Endodermal cell (in vitro differentiated cells): ENCODE measurements around the gene TARP.

Experiments
- DNase-seq: peaks from one replicate; pipeline ENCODE4 v3.0.0-alpha.2; 2017
- H3K27ac ChIP-seq: 2 replicates; pipeline ENCODE4 v1.5.1; 2013; ENCODE audit warnings: mild to moderate bottlenecking, low read depth, low read length, moderate library complexity
- H3K27me3 ChIP-seq: 2 replicates; pipeline ENCODE4 v1.6.1; 2013; ENCODE audit warnings: mild to moderate bottlenecking, low read length, moderate library complexity; ENCODE audit not compliant: insufficient read depth, control insufficient read depth, poor library complexity, severe bottlenecking
- H3K36me3 ChIP-seq: 2 replicates; pipeline ENCODE4 v1.7.0; 2013; ENCODE audit warnings: mild to moderate bottlenecking, low read length, moderate library complexity; ENCODE audit not compliant: control insufficient read depth, insufficient read depth
- H3K4me1 ChIP-seq: one replicate; pipeline ENCODE4 v1.7.0; 2013; ENCODE audit warnings: low read length; ENCODE audit not compliant: control insufficient read depth, insufficient read depth
- H3K4me3 ChIP-seq: 2 replicates; pipeline ENCODE4 v1.5.1; 2013; ENCODE audit warnings: mild to moderate bottlenecking, low read length, moderate library complexity
- H3K9ac ChIP-seq: 2 replicates; pipeline ENCODE4 v1.6.1; 2013; ENCODE audit warnings: mild to moderate bottlenecking, low read length, moderate library complexity; ENCODE audit not compliant: poor library complexity, severe bottlenecking; ENCODE audit errors: extremely low read depth
- H3K9me3 ChIP-seq: 2 replicates; pipeline ENCODE4 v1.6.1; 2013; ENCODE audit warnings: mild to moderate bottlenecking, low read length, moderate library complexity; ENCODE audit not compliant: control insufficient read depth
- H3K27ac Mint-ChIP-seq: 2 replicates; pipeline ENCODE4 v1.8.0; 2020; ENCODE audit warnings: mixed read lengths
- H3K27me3 Mint-ChIP-seq: 2 replicates; pipeline ENCODE4 v1.8.0; 2021; ENCODE audit warnings: mild to moderate bottlenecking, mixed read lengths; ENCODE audit not compliant: insufficient read depth
- H3K36me3 Mint-ChIP-seq: 2 replicates; pipeline ENCODE4 v1.8.0; 2020; ENCODE audit warnings: low read depth, mixed read lengths
- H3K4me1 Mint-ChIP-seq: 2 replicates; pipeline ENCODE4 v1.8.0; 2020; ENCODE audit warnings: mixed read lengths
- H3K4me3 Mint-ChIP-seq: 2 replicates; pipeline ENCODE4 v1.8.0; 2020; ENCODE audit warnings: mild to moderate bottlenecking, moderate library complexity, mixed read lengths
- H3K9me3 Mint-ChIP-seq: 2 replicates; pipeline ENCODE4 v1.8.0; 2020; ENCODE audit warnings: mild to moderate bottlenecking, mixed read lengths
- WGBS, 2 experiments: methylation state at CpG; one replicate each; pipeline versions ENCODE4 v1.1.5 to v1.1.7; 2013; ENCODE audit warnings: missing lambda C conversion rate in 2 of 2, mixed read lengths in 1 of 2; ENCODE audit not compliant: insufficient coverage in 1 of 2, insufficient read length in 1 of 2; 5-methylcytosine and 5-hydroxymethylcytosine counted together
- TF ChIP-seq, protein P1 (sequence below): fragments of 200-600 bp; sonication (generic); conservative IDR thresholded peaks from 2 replicates; pipeline ENCODE4 v1.5.0; 2021; ENCODE audit warnings: antibody characterized with exemption, mild to moderate bottlenecking

TARP gene

DNA sequence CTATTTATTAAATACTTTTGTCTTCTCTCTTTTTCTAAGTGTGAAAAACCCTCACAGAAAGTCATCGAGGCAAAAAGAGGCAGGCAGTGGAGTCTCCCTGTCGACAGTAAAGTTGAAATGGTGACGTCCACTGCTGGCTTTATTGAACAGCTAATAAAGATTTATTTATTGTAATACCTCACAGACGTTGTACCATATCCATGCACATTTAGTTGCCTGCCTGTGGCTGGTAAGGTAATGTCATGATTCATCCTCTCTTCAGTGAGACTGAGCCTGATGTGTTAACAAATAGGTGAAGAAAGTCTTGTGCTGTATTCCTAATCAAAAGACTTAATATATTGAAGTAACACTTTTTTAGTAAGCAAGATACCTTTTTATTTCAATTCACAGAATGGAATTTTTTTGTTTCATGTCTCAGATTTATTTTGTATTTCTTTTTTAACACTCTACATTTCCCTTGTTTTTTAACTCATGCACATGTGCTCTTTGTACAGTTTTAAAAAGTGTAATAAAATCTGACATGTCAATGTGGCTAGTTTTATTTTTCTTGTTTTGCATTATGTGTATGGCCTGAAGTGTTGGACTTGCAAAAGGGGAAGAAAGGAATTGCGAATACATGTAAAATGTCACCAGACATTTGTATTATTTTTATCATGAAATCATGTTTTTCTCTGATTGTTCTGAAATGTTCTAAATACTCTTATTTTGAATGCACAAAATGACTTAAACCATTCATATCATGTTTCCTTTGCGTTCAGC lies 43.4 kb downstream of the TARP start:
- WGBS, 2 experiments, result 80 to 100% methylated on average over 1 to 6 of the region's 6 CpGs
- H3K9me3 Mint-ChIP-seq, result no peaks in the 10 kb centered on the region
- TF ChIP-seq, protein P1, sequence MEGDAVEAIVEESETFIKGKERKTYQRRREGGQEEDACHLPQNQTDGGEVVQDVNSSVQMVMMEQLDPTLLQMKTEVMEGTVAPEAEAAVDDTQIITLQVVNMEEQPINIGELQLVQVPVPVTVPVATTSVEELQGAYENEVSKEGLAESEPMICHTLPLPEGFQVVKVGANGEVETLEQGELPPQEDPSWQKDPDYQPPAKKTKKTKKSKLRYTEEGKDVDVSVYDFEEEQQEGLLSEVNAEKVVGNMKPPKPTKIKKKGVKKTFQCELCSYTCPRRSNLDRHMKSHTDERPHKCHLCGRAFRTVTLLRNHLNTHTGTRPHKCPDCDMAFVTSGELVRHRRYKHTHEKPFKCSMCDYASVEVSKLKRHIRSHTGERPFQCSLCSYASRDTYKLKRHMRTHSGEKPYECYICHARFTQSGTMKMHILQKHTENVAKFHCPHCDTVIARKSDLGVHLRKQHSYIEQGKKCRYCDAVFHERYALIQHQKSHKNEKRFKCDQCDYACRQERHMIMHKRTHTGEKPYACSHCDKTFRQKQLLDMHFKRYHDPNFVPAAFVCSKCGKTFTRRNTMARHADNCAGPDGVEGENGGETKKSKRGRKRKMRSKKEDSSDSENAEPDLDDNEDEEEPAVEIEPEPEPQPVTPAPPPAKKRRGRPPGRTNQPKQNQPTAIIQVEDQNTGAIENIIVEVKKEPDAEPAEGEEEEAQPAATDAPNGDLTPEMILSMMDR, result no peak

DNA sequence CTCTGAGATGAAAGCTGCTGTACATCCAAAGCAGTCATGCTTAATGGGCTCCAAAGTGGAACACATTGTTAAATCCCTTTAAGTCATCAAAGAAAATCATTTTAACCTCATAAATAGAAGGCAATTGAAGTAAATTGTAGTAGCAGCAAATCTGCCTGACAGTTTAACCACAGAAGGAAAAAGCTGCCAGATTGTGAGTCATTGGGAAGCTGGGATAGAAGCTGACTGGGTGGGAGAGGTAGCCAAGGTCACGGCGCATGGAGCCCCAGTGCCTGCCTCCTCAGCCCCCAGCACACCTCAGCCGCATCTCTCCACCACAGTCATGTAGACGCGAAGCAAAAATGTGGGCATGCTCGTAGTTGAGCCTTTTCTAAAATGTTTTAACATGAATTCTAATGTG lies 44.0 kb downstream of the TARP start:
- no peak for DNase-seq
- no peaks in the 10 kb centered on the region for H3K27me3 Mint-ChIP-seq
- TF ChIP-seq, protein P1, result no peak
- no peak overlapping the region for H3K4me3 Mint-ChIP-seq
- H3K27me3 ChIP-seq, result no peaks in the 10 kb centered on the region
- H3K9me3 Mint-ChIP-seq, result no peaks in the 10 kb centered on the region
- H3K4me1 ChIP-seq, result no peaks in the 10 kb centered on the region
- H3K4me1 Mint-ChIP-seq, result no peaks in the 10 kb centered on the region
- no peak overlapping the region for H3K4me3 ChIP-seq
- no peaks in the 10 kb centered on the region for H3K9me3 ChIP-seq
- H3K9ac ChIP-seq, result no peak overlapping the region
- peak overlapping the region; percentile 60 for H3K27ac Mint-ChIP-seq
- peaks cover 34% of the 10 kb centered on the region for H3K36me3 ChIP-seq
- 80 to 96% methylated on average over 1 to 6 of the region's 6 CpGs for WGBS, 2 experiments
- peaks cover 30% of the 10 kb centered on the region for H3K36me3 Mint-ChIP-seq
- H3K27ac ChIP-seq, result no peak overlapping the region

More for the DNA sequence above, 43.4 kb downstream of the TARP start:
- DNase-seq, result no peak
- Histone ChIP-seq H3K4me1 (no peaks in the 10 kb centered on the region), H3K9ac (no peak overlapping the region), H3K27me3 (no peaks in the 10 kb centered on the region), H3K9me3 (no peaks in the 10 kb centered on the region), H3K4me3 (no peak overlapping the region), H3K36me3 (peaks cover 29% of the 10 kb centered on the region), H3K27ac (no peak overlapping the region)
- H3K4me1 Mint-ChIP-seq, result no peaks in the 10 kb centered on the region
- no peak overlapping the region for H3K4me3 Mint-ChIP-seq
- no peaks in the 10 kb centered on the region for H3K27me3 Mint-ChIP-seq
- H3K27ac Mint-ChIP-seq, result no peak overlapping the region
- peaks cover 26% of the 10 kb centered on the region for H3K36me3 Mint-ChIP-seq

DNA sequence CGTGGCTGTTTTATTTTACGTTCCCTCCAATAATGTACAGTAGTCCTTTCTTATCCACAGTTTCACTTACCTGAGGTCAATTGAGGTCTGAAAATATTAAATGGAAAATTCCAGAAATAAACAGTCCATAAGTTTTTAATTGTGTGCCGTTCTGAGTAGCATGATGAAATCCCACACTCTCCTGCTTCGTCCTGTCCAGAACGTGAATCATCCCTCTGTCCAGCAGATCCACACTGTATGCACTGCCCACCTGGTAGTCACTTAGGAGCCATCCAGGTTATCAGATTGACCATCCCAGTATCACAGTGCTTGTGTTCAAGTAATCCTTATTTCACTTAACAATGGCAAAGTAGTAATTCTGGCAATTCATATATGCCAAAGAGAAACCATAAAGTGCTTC lies 49.0 kb downstream of the TARP start:
- Histone ChIP-seq H3K4me1 (no peaks in the 10 kb centered on the region), H3K27ac (no peak overlapping the region), H3K36me3 (peaks cover 66% of the 10 kb centered on the region), H3K4me3 (no peak overlapping the region), H3K9ac (no peak overlapping the region), H3K27me3 (no peaks in the 10 kb centered on the region), H3K9me3 (no peaks in the 10 kb centered on the region)
- Mint-ChIP-seq H3K9me3 (no peaks in the 10 kb centered on the region), H3K27ac (no peak overlapping the region), H3K27me3 (no peaks in the 10 kb centered on the region), H3K36me3 (peaks cover 37% of the 10 kb centered on the region), H3K4me3 (no peak overlapping the region), H3K4me1 (peaks cover 1% of the 10 kb centered on the region)
- no peak for DNase-seq
- TF ChIP-seq, protein P1, result no peak
- WGBS, 2 experiments, result 90 to 92% methylated on average over 3 to 5 of the region's 5 CpGs
